K562 treated with DMSO at 1 percent for 24 hours (cell line): ENCODE measurements around the gene MEAK7. TPM values are rescaled to one million over a fixed set of nuclear protein-coding genes. Genes with fewer than 3 reads are reported as not detected.

ENCODE experiments used
- total RNA-seq: library from RNA; unstranded; fragments of 300-600 nt; gene quantifications from 2 replicates; pipeline ENCODE4 v1.2.3, GENCODE V29; 2022; ENCODE audit warnings: low read depth; ENCODE audit not compliant: insufficient read depth

Gene MEAK7, protein sequence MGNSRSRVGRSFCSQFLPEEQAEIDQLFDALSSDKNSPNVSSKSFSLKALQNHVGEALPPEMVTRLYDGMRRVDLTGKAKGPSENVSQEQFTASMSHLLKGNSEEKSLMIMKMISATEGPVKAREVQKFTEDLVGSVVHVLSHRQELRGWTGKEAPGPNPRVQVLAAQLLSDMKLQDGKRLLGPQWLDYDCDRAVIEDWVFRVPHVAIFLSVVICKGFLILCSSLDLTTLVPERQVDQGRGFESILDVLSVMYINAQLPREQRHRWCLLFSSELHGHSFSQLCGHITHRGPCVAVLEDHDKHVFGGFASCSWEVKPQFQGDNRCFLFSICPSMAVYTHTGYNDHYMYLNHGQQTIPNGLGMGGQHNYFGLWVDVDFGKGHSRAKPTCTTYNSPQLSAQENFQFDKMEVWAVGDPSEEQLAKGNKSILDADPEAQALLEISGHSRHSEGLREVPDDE
- total RNA-seq: 10.1 and 10.4 TPM in 2 replicates

DNA sequence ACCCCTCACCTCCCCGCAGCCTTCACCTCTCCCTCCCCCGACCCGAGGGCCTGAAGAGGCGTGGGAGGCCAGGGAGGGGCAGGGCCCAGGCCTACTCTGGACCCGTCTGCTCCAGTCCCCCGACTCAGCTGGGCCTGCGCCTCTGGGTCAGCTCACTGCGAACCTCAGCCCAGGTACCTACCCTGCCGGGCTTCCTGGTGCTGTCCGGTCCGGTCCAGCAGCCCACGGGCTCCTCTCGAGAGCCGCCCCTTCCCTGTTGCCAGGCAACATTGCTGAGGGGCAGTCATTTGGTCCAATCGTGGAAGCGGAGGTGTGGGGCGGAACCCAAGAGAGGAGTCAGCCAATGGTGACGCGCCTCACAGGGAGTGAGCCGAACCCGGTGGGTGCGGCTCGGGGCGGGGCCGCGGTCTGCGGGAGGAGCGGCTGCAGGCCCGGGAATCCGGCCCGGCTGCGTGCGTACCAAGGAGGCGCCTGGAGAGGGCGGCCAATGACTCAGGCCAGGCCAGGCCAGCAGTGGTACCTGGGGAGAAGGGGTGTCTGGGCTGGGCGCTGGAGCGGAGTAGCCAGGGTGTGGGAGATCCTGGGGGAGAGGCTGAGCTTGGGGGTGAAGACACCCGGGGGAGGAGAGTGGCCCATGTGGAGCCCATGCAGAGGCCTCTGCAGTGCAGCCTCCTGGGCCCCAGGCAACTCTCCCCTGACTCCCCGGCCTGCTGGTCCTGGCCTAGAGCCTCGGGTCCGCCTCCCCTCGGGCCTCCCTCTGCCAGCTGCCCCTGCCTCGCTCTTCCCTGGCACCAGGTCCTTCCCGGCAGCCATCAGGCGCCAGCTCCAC is at the start of gene MEAK7:
MEAK7 (minus strand) TSS at position 240 of the 829 bp plus-strand sequence. CDS start 6,573 bp downstream, outside the sequence.

Other genes with a start within 250 kb of the MEAK7 start
- gene WFDC1, start 209.8 kb downstream of the MEAK7 start, total RNA-seq: not detected in 2 replicates
- 0.17 TPM in 1 of 2 replicates, not detected in the other for gene ATP2C2, start 136.1 kb downstream of the MEAK7 start, total RNA-seq
- 130 and 137 TPM in 2 replicates for gene COTL1, start 113.4 kb upstream of the MEAK7 start, total RNA-seq
- gene KLHL36, start 143.9 kb upstream of the MEAK7 start, total RNA-seq: 57.4 and 62.1 TPM in 2 replicates
- 79.8 and 81.8 TPM in 2 replicates for gene USP10, start 195.3 kb upstream of the MEAK7 start, total RNA-seq